Mucosa of gallbladder (tissue), 1 donor: ENCODE measurements around the gene PEX5. TPM values are rescaled to one million over a fixed set of nuclear protein-coding genes. Genes with fewer than 3 reads are reported as not detected.
A peak's percentile ranks its signal among the peaks of the same experiment; 100 is the strongest.
"Not testable (repeated sequence)": the region's sequence is repeated elsewhere in the genome, so short reads cannot be mapped to it uniquely, and the experiment has no call there.

Source experiments
- DNase-seq: peaks from one replicate; pipeline ENCODE4 v3.0.0-alpha.2; 2020; ENCODE audit warnings: low spot score
- total RNA-seq: library from RNA; stranded (reverse); gene quantifications from one replicate; pipeline ENCODE4 v1.2.1, GENCODE V29; 2021
- donor health status: DM: no; HTN: no; CAD: no.

The PEX5 gene
- total RNA-seq, 1 donor from 2014 or later, result 53.7 TPM

DNA sequence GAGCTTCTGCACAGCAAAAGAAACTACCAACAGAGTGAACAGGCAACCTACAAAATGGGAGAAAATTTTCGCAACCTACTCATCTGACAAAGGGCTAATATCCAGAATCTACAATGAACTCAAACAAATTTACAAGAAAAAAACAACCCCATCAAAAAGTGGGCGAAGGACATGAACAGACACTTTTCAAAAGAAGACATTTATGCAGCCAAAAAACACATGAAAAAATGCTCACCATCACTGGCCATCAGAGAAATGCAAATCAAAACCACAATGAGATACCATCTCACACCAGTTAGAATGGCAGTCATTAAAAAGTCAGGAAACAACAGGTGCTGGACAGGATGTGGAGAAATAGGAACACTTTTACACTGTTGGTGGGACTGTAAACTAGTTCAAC lies 24.3 kb downstream of the PEX5 start:
- DNase-seq, result not testable (repeated sequence)

DNA sequence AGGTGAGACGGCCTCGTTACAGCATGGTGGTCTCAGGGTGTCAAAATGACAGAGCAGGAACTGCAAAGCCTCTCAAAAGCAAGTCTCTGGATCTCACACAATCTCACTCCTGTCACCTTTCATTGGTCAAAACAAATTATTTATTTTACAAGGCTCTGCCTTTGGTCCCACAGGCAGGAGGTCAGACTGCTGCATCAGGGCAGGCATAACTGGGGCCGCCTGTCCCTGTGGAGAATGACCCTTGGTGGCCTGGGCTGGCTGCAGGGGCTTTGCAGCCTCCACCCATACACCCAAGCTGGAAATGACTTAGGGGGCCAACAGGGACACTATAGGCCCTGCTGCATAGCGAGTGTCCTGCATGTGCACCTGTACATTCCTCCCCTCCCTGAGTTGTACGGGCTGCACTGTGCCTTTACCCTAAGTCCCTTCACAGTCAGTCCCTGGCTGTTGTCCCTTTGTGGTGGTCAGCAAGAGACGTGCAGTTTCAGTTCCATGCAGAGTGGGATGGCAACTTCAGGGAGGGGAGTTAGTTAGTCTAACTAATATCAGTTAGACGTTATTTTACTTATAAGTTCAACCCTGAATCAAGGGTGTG lies 28.1 kb downstream of the PEX5 start:
- DNase-seq, result no peak

DNA sequence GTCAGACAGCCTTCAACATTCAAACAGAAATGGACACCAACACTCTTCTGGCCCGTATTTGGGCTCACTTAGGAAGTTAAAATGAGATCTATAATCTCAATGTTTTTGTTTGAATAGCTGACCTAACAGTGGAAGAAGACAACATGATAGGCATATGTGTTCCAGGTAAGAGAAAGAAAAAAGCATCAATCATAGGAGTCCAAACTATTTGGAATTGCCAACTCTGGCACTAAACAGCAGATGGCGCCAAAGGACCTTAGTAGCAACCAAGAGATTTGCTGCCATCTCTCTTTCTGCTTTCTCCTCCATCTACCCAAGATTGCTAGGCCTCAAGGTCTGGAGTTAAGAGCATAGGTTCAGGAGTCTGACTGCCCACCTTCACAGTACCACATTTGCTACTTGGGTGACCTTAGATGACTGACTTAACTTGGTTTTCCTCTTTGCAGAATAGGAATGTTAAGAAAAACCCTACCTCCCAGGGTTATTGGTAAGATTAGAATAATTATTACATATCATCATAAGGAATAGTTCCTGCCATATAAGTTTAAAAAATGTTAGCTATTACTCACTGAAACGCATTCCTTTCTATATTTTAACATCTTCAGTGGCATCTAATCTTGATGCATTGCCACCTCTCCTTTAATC lies 30.2 kb downstream of the PEX5 start:
- DNase-seq, result peak; percentile 76

DNA sequence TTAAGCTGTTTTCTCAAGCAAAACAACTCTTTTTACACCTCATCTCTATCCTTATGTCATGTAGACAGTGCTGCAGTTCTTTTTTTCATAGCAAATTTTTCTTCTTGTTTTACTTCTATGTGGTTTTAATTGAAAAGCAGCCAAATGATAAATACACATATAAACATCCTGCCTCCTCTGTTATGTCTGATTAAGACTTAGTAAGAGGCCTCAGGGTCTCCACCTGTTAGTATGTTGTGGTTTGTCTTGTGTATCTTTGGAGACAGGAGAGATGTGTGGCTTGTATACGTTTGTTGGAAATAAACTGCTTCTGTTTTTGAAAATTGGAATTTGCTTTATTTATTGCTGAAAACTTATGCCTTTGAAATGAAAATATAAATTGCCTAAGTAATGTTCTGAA lies 32.0 kb downstream of the PEX5 start:
- DNase-seq, result no peak

DNA sequence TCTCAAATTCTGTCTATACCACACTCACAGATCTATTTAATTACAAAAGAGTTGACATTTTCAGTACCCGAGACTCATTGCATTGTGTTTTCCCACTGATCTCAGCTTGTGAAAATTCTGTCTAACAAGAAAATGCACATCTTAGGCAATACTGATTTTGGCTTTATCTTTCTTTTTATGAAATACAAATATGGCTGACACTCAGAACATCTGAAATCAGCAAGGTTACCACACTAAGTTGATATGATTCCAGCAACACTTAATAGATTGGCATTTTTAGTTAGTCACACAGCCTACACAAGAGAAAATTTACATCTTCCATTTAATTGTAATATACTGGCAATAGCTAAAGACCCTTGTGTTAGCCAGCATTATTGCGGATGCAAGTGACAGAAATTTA lies 40.3 kb downstream of the PEX5 start:
- DNase-seq, result no peak

DNA sequence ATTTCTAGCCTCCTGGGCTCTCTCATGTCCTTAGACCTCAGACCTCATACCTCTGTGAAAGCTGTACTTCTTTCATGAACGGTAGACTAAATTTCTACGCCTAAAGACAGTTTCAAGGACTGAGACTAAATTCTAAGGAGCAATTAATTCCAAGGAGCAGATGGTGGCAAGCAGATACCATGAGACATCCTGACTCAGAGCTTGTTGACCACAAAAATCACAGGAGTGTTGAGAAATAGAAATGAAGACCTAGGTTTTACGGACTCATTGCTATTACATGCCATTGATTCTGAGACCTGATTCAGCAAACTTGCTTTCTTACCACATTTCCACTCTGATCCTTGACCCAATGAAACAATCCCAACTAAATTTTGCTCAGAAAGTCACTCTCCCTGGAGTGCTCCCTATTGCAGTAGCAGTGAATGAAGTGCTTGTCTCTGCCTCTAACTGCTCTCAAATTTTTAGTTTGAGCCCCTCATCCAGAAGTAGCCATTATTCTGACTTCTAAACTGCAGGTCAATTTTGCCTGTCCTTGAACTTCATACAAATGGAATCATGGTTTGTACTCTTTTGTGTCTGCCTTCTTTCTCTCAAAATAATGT lies 52.0 kb downstream of the PEX5 start:
- no peak for DNase-seq

DNA sequence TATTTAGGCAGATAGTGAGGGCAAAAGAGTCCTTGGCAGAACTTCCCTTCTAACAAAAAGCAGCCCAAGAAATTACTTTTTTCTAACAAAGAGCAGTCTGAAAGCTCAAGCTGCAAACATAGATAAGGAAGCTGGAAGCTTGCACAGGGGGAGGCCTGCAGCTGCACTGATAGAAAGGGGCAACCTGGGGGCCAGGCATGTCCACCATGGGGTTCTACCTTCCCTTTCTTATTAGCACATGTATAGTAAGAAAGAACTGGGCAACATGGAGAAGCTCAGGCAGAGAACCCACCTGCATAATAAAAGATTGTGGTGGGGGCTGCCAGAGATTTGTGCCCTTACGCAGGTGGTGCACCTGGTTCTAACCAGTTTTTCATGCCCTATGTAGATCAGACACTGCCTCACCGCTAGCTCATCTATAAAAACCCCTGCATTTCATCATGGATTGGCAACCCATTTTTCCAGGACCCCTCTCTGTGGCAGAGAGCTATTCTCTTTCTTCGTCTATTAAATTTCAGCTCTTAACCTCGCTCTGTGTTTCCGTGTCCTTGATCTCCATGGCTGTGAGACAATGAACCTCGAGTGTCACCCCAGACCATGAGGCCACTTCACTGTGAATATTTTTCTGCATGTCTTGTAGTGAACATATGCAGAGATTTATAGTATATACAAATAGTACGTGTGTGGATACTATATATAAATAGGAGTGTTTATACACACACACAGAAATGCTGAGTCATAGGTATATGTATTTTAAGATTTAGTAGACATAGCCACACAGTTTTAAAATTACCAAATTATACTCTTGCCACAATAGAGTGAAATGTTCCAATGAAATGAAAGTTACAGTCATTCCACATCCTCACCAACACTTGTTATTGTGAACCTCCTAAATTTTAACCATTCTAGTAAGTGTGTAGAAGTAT lies 53.0 kb downstream of the PEX5 start:
- no peak for DNase-seq

DNA sequence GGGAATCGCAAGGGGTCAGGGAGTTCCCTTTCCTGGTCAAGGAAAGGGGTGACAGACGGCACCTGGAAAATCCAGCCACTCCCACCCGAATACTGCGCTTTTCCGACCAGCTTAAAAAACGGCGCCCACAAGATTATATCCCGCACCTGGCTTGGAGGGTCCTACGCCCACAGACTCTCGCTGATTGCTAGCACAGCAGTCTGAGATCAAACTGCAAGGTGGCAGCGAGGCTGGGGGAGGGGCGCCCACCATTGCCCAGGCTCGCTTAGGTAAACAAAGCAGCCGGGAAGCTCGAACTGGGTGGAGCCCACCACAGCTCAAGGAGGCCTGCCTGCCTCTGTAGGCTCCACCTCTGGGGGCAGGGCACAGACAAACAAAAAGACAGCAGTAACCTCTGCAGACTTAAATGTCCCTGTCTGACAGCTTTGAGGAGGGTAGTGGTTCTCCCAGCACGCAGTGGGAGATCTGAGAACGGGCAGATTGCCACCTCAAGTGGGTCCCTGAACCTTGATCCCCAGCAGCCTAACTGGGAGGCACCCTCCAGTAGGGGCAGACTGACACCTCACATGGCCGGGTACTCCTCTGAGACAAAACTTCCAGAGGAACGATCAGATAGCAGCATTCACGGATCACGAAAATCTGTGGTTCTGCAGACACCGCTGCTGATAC lies 62.0 kb downstream of the PEX5 start:
- DNase-seq, result not testable (repeated sequence)

DNA sequence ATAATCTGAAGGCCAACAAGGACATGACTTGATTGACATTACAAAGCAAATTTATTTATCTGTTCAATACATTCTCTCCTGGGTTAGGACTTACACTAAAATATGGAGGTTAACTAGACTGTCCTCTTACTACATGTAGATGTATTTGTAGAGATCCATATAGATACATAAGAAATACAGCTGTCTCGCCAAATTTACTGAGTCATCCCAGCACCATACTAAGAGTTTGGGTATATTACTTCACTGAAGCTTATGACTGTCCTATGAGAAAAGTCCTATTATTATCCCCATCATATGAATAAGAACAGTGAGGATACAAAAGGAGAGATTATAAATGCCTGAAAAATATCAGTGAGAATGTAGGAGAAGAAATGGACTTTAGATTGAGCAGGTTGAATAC lies 69.6 kb downstream of the PEX5 start:
- DNase-seq, result no peak

Other genes starting within 250 kb of the PEX5 start
- gene RNU7-1, start 245.9 kb upstream of the PEX5 start, total RNA-seq, result not detected
- 265 TPM for gene C12orf57, start 245.7 kb upstream of the PEX5 start, total RNA-seq
- 66.4 TPM for gene PTPN6, start 238.3 kb upstream of the PEX5 start, total RNA-seq
- gene PHB2, start 219.0 kb upstream of the PEX5 start, total RNA-seq, result 141 TPM
- 31.8 TPM for gene EMG1, start 218.8 kb upstream of the PEX5 start, total RNA-seq
- 26.6 TPM for gene LPCAT3, start 171.2 kb upstream of the PEX5 start, total RNA-seq
- 319 TPM for gene C1S, start 129.0 kb upstream of the PEX5 start, total RNA-seq
- gene C1R, start 97.2 kb upstream of the PEX5 start, total RNA-seq, result 303 TPM
- 49.6 TPM for gene C1RL, start 80.5 kb upstream of the PEX5 start, total RNA-seq
- 7.1 TPM for gene RBP5, start 60.8 kb upstream of the PEX5 start, total RNA-seq
- gene CLSTN3, start 59.3 kb upstream of the PEX5 start, total RNA-seq, result 40.6 TPM
- not detected for gene ACSM4, start 114.4 kb downstream of the PEX5 start, total RNA-seq